ENCODE results near the gene CSTPP1. TPM values are rescaled to one million over a fixed set of nuclear protein-coding genes. Genes with fewer than 3 reads are reported as not detected.

Gene CSTPP1
- total RNA-seq, 4 donors from 2014 or later: 5.3 to 14.8 (median 13.4) TPM

DNA sequence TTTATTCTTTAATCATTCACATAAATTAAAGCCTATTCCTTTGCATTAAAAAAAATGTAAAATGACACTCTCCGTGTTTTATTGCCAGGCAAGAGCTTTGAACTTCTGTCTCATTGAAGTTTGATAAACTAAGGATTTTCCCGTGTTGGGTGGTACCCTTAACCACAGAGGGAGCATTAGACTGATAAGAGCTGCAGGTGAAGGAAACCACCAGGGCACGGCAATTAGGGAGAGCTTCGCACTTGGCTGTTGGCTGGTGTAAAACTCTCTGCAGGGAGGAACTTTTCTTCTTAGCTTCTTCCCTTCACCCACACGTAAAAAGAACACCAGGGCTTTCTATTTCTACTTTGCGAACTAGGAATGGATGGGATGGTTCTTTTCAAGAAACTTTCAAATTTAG, 47.0 kb downstream of the CSTPP1 start:
- TF ChIP-seq, protein P1, sequence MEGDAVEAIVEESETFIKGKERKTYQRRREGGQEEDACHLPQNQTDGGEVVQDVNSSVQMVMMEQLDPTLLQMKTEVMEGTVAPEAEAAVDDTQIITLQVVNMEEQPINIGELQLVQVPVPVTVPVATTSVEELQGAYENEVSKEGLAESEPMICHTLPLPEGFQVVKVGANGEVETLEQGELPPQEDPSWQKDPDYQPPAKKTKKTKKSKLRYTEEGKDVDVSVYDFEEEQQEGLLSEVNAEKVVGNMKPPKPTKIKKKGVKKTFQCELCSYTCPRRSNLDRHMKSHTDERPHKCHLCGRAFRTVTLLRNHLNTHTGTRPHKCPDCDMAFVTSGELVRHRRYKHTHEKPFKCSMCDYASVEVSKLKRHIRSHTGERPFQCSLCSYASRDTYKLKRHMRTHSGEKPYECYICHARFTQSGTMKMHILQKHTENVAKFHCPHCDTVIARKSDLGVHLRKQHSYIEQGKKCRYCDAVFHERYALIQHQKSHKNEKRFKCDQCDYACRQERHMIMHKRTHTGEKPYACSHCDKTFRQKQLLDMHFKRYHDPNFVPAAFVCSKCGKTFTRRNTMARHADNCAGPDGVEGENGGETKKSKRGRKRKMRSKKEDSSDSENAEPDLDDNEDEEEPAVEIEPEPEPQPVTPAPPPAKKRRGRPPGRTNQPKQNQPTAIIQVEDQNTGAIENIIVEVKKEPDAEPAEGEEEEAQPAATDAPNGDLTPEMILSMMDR (IDR thresholded peaks at IDR 0.05; ENCODE audit: low read depth): no peak

DNA sequence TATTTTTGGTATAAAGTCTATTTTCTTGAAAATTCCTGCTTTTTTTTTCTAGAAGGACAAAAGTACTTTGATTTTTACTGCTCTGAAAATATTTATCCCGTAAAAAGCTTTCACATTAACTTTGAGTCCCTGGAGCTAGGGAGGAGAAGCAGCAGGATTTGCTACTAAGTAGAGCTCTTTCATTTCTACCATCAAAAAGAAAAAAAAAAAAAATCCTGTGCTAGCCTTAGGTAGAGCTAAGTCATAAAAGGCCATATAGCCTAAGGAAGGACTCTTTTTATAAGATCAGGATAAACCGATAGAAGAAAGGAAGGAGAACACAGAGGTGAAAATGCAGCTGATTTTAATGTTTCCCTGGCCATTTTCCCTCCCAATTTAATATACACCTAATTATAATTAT, 48.0 kb downstream of the CSTPP1 start:
- TF ChIP-seq, protein P1 (IDR thresholded peaks at IDR 0.05; ENCODE audit: low read depth): no peak

DNA sequence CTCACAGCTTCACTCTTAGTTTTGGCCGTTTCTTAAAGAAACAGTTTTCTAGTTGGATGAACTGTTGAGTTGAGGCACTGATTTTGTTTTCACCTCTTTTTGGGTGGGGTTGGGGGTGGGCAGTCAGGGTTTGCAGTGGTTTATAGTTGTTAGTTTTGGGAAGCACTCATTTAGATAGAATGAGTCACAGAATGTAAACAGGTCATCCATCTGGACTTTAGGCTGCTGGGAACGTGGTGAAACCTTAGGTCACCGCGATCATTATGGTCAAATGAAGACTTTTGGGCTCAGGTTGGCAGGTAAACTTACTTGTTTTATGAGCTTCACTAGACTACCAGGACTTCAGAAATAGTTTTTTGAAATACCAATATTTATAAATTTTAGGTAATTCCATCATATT, 48.4 kb downstream of the CSTPP1 start:
- TF ChIP-seq, protein P1 (IDR thresholded peaks at IDR 0.05; ENCODE audit: low read depth): no peak

DNA sequence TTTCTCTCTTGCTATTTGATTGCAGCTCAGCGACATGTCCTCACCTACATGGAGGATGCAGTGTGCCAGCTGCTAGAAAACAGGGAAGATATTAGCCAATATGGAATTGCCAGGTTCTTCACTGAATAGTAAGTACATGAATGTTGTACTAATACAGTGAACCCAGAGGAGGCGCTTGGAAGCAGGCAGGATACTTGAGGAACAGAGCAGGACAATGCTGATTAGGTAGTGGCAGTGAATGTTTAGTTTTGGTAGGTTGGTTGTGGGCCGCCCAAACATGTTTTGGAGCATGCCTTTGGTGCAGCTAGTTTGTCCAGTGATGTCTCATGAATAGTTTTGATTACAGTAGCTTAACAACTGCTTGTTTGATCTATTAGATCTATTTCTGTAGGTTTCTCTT, 50.6 kb downstream of the CSTPP1 start:
- TF ChIP-seq, protein P1 (IDR thresholded peaks at IDR 0.05; ENCODE audit: low read depth): no peak

DNA sequence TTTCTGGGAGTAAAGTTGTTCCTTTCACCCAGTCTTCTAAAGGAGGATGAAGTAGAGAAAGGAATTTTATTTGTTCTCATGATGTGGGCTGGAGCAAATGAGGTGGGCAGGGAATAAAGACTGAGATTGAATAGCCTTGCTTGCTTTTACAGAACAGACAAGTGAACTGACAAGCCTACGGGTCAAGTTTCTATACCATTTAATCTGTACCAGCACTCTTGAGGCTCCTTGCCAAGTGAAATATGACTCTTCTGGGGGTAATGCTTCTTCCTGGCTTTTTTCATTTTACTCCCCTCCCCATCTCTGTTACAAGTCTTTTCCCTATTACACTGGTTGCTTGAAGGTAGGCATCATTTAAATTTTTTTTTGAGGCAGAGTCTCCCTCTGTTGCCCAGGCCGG, 54.8 kb downstream of the CSTPP1 start:
- TF ChIP-seq, protein P1 (IDR thresholded peaks at IDR 0.05; ENCODE audit: low read depth): no peak

DNA sequence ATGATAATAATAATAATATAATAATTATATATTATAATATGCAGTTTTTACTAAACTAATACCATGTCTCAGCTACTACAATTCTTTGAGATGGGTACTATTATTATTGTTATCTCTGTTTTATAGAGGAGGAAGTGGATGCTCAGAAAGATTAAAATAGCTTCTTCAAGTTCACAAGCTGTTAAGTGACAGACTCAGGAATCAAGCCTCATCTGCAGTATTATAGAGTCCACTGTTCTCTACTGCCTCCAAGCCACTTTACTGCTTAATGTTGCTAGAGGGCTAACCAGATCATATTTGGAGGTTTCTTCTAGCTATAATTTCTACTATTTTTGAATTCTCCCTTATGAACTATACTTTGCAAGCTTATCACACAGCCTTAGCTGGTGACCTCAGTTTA, 62.7 kb downstream of the CSTPP1 start:
- TF ChIP-seq, protein P1 (IDR thresholded peaks at IDR 0.05; ENCODE audit: low read depth): no peak

DNA sequence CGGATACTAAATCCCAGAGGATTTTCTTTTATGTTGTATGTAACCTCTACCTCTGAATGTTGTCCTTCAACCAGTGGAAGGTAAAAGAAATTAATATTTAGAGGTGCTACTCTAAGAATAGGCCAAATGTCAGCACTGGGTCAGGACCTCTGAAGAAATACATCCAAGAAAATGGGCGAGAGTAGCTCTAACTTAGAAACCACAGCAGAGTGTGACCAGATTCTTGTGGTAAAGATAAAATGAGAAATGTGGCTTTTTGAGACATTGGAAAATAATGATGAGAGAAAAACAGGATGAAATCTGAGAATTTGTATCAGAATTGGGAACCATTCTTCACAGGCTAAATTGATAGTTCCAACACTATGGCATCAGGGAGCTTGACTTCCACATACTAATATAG, 63.5 kb downstream of the CSTPP1 start:
- TF ChIP-seq, protein P1 (IDR thresholded peaks at IDR 0.05; ENCODE audit: low read depth): no peak
